GM10847 (cell line): ENCODE results near the gene DDX10.

ENCODE experiments used
- POLR2A ChIP-seq: IDR thresholded peaks from 2 replicates; pipeline ENCODE4 v1.6.1; 2011; ENCODE audit not compliant: insufficient read length; ENCODE audit errors: extremely low read depth

DDX10 gene

GRCh38 chr11:108733479-108734116 is 68.7 kb downstream of the DDX10 start:
- TF ChIP-seq POLR2A, result no peak

- no peak for TF ChIP-seq POLR2A
These were observed 69.4 kb downstream of the DDX10 start for GRCh38 chr11:108734283-108734682.

GRCh38 chr11:108734956-108735559 is 70.2 kb downstream of the DDX10 start:
- no peak for TF ChIP-seq POLR2A

- TF ChIP-seq POLR2A, result no peak
These were observed 79.0 kb downstream of the DDX10 start for GRCh38 chr11:108743851-108744250.

- TF ChIP-seq POLR2A, result no peak
These were observed 84.1 kb downstream of the DDX10 start for GRCh38 chr11:108748968-108749367.

- TF ChIP-seq POLR2A, result no peak
These were observed 86.6 kb downstream of the DDX10 start for GRCh38 chr11:108751444-108751843.

GRCh38 chr11:108752297-108752751 is 87.5 kb downstream of the DDX10 start:
- TF ChIP-seq POLR2A, result no peak

GRCh38 chr11:108754901-108755625 is 90.2 kb downstream of the DDX10 start:
- no peak for TF ChIP-seq POLR2A

- TF ChIP-seq POLR2A, result no peak
These were observed 92.8 kb downstream of the DDX10 start for GRCh38 chr11:108757630-108758029.

- no peak for TF ChIP-seq POLR2A
These were observed 93.6 kb downstream of the DDX10 start for GRCh38 chr11:108758458-108758857.

- TF ChIP-seq POLR2A, result no peak
These were observed 101.8 kb downstream of the DDX10 start for GRCh38 chr11:108766596-108767173.

GRCh38 chr11:108768370-108768769 is 103.5 kb downstream of the DDX10 start:
- TF ChIP-seq POLR2A, result no peak

GRCh38 chr11:108768964-108769363 is 104.1 kb downstream of the DDX10 start:
- TF ChIP-seq POLR2A, result no peak

GRCh38 chr11:108774037-108774730 is 109.3 kb downstream of the DDX10 start:
- TF ChIP-seq POLR2A, result no peak

- no peak for TF ChIP-seq POLR2A
These were observed 110.5 kb downstream of the DDX10 start for GRCh38 chr11:108775324-108775723.
